ENCODE results near the gene MYBBP1A.

The MYBBP1A gene

GRCh38 chr17:4544951-4545216 lies 10.3 kb downstream of the MYBBP1A start:
- H3K4me1 ChIP-seq (ENCODE audit: control insufficient read depth, insufficient read depth, low read depth, low read length), result peaks cover 26% of the 10 kb centered on the region
- H4K8ac ChIP-seq (ENCODE audit: low read length), result no peak overlapping the region
- no peak overlapping the region for H2BK120ac ChIP-seq (ENCODE audit: low read depth, low read length)
- H3K79me1 ChIP-seq (replicated peaks; ENCODE audit: low read length, poor library complexity, severe bottlenecking), result peaks cover 15% of the 10 kb centered on the region
- no peak overlapping the region for H3K4me3 ChIP-seq (ENCODE audit: insufficient read depth in 1 of 2, low read depth in 1 of 2, low read length in 2 of 2)
- no peak overlapping the region for H2BK5ac ChIP-seq (ENCODE audit: low read depth, low read length, poor library complexity, severe bottlenecking)
- no peak overlapping the region for H3K4me2 ChIP-seq (ENCODE audit: low read length, poor library complexity, severe bottlenecking)
- H3K14ac ChIP-seq (ENCODE audit: low read length in 2 of 2), result no peak overlapping the region
- no peak overlapping the region for H2AK5ac ChIP-seq (ENCODE audit: low read length, severe bottlenecking)
- H3K27ac ChIP-seq (ENCODE audit: low read length, poor library complexity, severe bottlenecking), result no peak overlapping the region
- H3K9ac ChIP-seq (ENCODE audit: low read length), result no peak overlapping the region
- no peak overlapping the region for H2BK12ac ChIP-seq (ENCODE audit: low read length in 2 of 2)
- no peak overlapping the region for H4K91ac ChIP-seq (ENCODE audit: low read length)
- DNase-seq, result no peak
- no peak overlapping the region for H3K4ac ChIP-seq (ENCODE audit: low read depth in 1 of 2, low read length in 2 of 2)
- whole genome bisulfite sequencing, result 96% methylated on average over 16 of the region's 18 CpGs
- peaks cover 93 to 100% of the 10 kb centered on the region in 2 experiments for H3K36me3 ChIP-seq (ENCODE audit: control insufficient read depth in 1 of 2, insufficient read depth in 2 of 2, low read depth in 1 of 2, low read length in 2 of 2)
- H3K18ac ChIP-seq (ENCODE audit: low read depth in 1 of 2, low read length in 2 of 2), result no peak overlapping the region
- H2BK15ac ChIP-seq (ENCODE audit: low read depth, poor library complexity, severe bottlenecking), result no peak overlapping the region
- H3K9me3 ChIP-seq (ENCODE audit: control insufficient read depth, low read length), result no peaks in the 10 kb centered on the region
- H2AFZ ChIP-seq (ENCODE audit: low read depth, low read length), result no peak overlapping the region
- no peak overlapping the region for H3K23ac ChIP-seq (ENCODE audit: low read length in 2 of 2)
- no peaks in the 10 kb centered on the region for H3K27me3 ChIP-seq (ENCODE audit: control insufficient read depth in 1 of 2, insufficient read depth in 1 of 2, low read length in 2 of 2)

DNA sequence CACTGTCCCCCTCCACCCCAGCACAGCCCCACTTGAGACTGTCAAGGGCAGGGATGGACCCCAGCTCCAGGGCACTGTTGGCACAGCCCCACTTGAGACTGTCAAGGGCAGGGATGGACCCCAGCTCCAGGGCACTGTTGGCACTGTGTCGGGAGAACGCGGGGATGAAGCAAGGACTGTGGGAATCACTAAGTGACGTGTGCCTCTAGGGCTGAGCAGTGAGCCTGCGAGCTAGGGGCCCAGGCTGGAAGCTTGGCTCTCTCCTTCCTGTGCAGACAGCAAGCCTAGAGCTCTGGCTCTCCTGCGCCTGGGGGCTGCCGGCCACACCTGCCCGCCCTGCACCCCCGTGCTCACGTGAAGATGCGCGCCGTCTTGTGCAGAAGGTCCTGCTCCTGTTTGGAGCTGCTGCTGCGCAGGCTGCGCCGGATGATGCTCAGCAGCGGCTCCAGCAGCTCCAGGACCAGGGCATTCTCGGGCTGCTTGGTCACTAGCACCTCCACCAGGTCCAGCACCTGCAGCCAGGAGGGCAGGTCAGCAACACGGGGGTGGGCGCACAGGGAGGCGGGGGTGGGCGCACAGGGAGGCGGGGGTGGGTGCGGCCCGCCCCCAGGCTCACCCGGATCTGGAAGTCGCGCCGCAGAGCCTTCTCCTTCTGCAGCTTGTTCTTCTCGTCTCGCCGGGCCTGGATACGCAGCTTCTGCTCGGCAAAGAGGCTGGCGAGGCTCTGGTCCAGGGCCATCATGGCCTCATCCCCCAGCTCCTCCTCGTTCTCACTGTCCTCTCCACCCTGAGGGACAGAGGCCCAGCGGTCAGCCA lies 10.8 kb downstream of the MYBBP1A start:
- Histone ChIP-seq H3K27me3 (ENCODE audit: control insufficient read depth in 1 of 2, insufficient read depth in 1 of 2, low read length in 2 of 2) (no peaks in the 10 kb centered on the region), H3K4me2 (ENCODE audit: low read length, poor library complexity, severe bottlenecking) (no peak overlapping the region), H2BK120ac (ENCODE audit: low read depth, low read length) (no peak overlapping the region), H4K91ac (ENCODE audit: low read length) (no peak overlapping the region), H3K4me3 (ENCODE audit: insufficient read depth in 1 of 2, low read depth in 1 of 2, low read length in 2 of 2) (no peak overlapping the region), H3K4ac (ENCODE audit: low read depth in 1 of 2, low read length in 2 of 2) (no peak overlapping the region), H3K14ac (ENCODE audit: low read length in 2 of 2) (no peak overlapping the region), H3K36me3 (ENCODE audit: control insufficient read depth in 1 of 2, insufficient read depth in 2 of 2, low read depth in 1 of 2, low read length in 2 of 2) (peaks cover 93 to 100% of the 10 kb centered on the region in 2 experiments), H2BK12ac (ENCODE audit: low read length in 2 of 2) (no peak overlapping the region), H3K18ac (ENCODE audit: low read depth in 1 of 2, low read length in 2 of 2) (no peak overlapping the region), H2AK5ac (ENCODE audit: low read length, severe bottlenecking) (no peak overlapping the region), H3K23ac (ENCODE audit: low read length in 2 of 2) (no peak overlapping the region), H3K9ac (ENCODE audit: low read length) (no peak overlapping the region), H3K9me3 (ENCODE audit: control insufficient read depth, low read length) (no peaks in the 10 kb centered on the region), H3K27ac (ENCODE audit: low read length, poor library complexity, severe bottlenecking) (no peak overlapping the region), H2BK5ac (ENCODE audit: low read depth, low read length, poor library complexity, severe bottlenecking) (no peak overlapping the region), H2BK15ac (ENCODE audit: low read depth, poor library complexity, severe bottlenecking) (no peak overlapping the region), H3K4me1 (ENCODE audit: control insufficient read depth, insufficient read depth, low read depth, low read length) (peaks cover 21% of the 10 kb centered on the region), H4K8ac (ENCODE audit: low read length) (no peak overlapping the region), H2AFZ (ENCODE audit: low read depth, low read length) (no peak overlapping the region), H3K79me1 (replicated peaks; ENCODE audit: low read length, poor library complexity, severe bottlenecking) (peaks cover 12% of the 10 kb centered on the region)
- 92% methylated on average over 27 of the region's 37 CpGs for WGBS
- no peak for DNase-seq

DNA sequence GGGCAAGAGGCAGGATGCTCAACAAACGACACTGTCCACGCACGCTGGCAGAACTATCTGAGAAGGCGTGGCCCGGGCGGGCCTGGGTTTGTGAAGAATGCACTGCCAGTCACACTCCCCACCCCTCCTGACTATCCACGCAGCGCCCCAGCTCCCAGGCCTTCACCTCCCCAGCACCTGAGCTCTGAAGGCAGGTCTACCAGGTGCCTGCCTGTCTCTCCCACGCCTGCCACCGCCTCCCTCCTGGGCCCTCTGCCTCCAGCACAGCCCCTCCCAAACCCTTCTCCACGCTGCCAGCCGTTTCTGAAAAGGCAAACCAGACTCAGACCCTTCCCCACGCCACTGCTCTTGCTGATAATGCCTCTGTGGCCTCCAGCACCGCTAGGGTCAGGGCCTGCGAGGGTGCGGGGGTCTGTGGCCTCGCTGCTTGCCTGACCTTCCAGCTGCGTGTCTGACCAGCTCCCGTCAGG lies 11.6 kb downstream of the MYBBP1A start:
- Histone ChIP-seq H3K23ac (ENCODE audit: low read length in 2 of 2) (no peak overlapping the region), H2BK12ac (ENCODE audit: low read length in 2 of 2) (no peak overlapping the region), H3K9me3 (ENCODE audit: control insufficient read depth, low read length) (no peaks in the 10 kb centered on the region), H3K79me1 (replicated peaks; ENCODE audit: low read length, poor library complexity, severe bottlenecking) (peaks cover 12% of the 10 kb centered on the region), H3K27ac (ENCODE audit: low read length, poor library complexity, severe bottlenecking) (no peak overlapping the region), H3K4me1 (ENCODE audit: control insufficient read depth, insufficient read depth, low read depth, low read length) (peaks cover 13% of the 10 kb centered on the region), H3K36me3 (ENCODE audit: control insufficient read depth in 1 of 2, insufficient read depth in 2 of 2, low read depth in 1 of 2, low read length in 2 of 2) (peaks cover 93 to 100% of the 10 kb centered on the region in 2 experiments), H4K8ac (ENCODE audit: low read length) (no peak overlapping the region), H3K27me3 (ENCODE audit: control insufficient read depth in 1 of 2, insufficient read depth in 1 of 2, low read length in 2 of 2) (no peaks in the 10 kb centered on the region), H2BK5ac (ENCODE audit: low read depth, low read length, poor library complexity, severe bottlenecking) (no peak overlapping the region), H3K4ac (ENCODE audit: low read depth in 1 of 2, low read length in 2 of 2) (no peak overlapping the region), H3K4me3 (ENCODE audit: insufficient read depth in 1 of 2, low read depth in 1 of 2, low read length in 2 of 2) (no peak overlapping the region), H2BK120ac (ENCODE audit: low read depth, low read length) (no peak overlapping the region), H2BK15ac (ENCODE audit: low read depth, poor library complexity, severe bottlenecking) (no peak overlapping the region), H4K91ac (ENCODE audit: low read length) (no peak overlapping the region), H3K9ac (ENCODE audit: low read length) (no peak overlapping the region), H3K18ac (ENCODE audit: low read depth in 1 of 2, low read length in 2 of 2) (no peak overlapping the region), H2AFZ (ENCODE audit: low read depth, low read length) (no peak overlapping the region), H2AK5ac (ENCODE audit: low read length, severe bottlenecking) (no peak overlapping the region), H3K14ac (ENCODE audit: low read length in 2 of 2) (no peak overlapping the region), H3K4me2 (ENCODE audit: low read length, poor library complexity, severe bottlenecking) (no peak overlapping the region)
- no peak for DNase-seq
- 92% methylated on average over 19 of the region's 19 CpGs for WGBS

DNA sequence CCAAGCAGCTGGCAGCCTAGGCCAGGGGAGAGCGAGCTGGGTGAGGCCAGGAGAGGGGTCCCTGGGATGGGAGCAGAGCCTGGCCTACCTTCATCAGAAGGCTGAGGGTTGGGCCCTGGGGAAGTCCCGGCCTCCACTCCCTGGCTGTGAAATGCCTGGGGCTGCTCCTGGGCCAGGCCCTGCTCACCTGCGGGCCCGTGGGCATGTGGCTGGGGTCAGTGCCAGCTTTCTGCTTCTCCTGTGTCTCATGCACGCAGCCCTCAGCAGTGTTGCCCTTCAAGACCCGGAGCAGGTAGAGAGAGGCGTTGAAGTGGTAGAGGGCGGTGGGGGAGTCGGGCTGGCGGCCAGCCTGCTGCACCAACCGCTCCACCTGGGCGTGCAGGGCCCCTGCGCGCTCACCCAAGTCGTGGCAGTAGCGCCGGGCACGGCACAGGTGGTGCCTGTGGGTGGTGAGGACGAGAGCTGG lies 12.4 kb downstream of the MYBBP1A start:
- H3K27ac ChIP-seq (ENCODE audit: low read length, poor library complexity, severe bottlenecking), result no peak overlapping the region
- H3K23ac ChIP-seq (ENCODE audit: low read length in 2 of 2), result no peak overlapping the region
- H2BK15ac ChIP-seq (ENCODE audit: low read depth, poor library complexity, severe bottlenecking), result no peak overlapping the region
- peaks cover 12% of the 10 kb centered on the region for H3K79me1 ChIP-seq (replicated peaks; ENCODE audit: low read length, poor library complexity, severe bottlenecking)
- H2AK5ac ChIP-seq (ENCODE audit: low read length, severe bottlenecking), result no peak overlapping the region
- no peaks in the 10 kb centered on the region for H3K9me3 ChIP-seq (ENCODE audit: control insufficient read depth, low read length)
- no peak overlapping the region for H3K4me3 ChIP-seq (ENCODE audit: insufficient read depth in 1 of 2, low read depth in 1 of 2, low read length in 2 of 2)
- H3K4me1 ChIP-seq (ENCODE audit: control insufficient read depth, insufficient read depth, low read depth, low read length), result peaks cover 9% of the 10 kb centered on the region
- no peak overlapping the region for H4K8ac ChIP-seq (ENCODE audit: low read length)
- no peak overlapping the region for H3K4me2 ChIP-seq (ENCODE audit: low read length, poor library complexity, severe bottlenecking)
- H3K36me3 ChIP-seq (ENCODE audit: control insufficient read depth in 1 of 2, insufficient read depth in 2 of 2, low read depth in 1 of 2, low read length in 2 of 2), result peaks cover 85 to 100% of the 10 kb centered on the region in 2 experiments
- no peak overlapping the region for H2AFZ ChIP-seq (ENCODE audit: low read depth, low read length)
- no peak overlapping the region for H2BK5ac ChIP-seq (ENCODE audit: low read depth, low read length, poor library complexity, severe bottlenecking)
- H3K18ac ChIP-seq (ENCODE audit: low read depth in 1 of 2, low read length in 2 of 2), result no peak overlapping the region
- no peak overlapping the region for H3K14ac ChIP-seq (ENCODE audit: low read length in 2 of 2)
- H4K91ac ChIP-seq (ENCODE audit: low read length), result no peak overlapping the region
- no peaks in the 10 kb centered on the region for H3K27me3 ChIP-seq (ENCODE audit: control insufficient read depth in 1 of 2, insufficient read depth in 1 of 2, low read length in 2 of 2)
- H3K9ac ChIP-seq (ENCODE audit: low read length), result no peak overlapping the region
- DNase-seq, result no peak
- WGBS, result 96% methylated on average over 19 of the region's 19 CpGs
- H3K4ac ChIP-seq (ENCODE audit: low read depth in 1 of 2, low read length in 2 of 2), result no peak overlapping the region
- no peak overlapping the region for H2BK120ac ChIP-seq (ENCODE audit: low read depth, low read length)
- H2BK12ac ChIP-seq (ENCODE audit: low read length in 2 of 2), result no peak overlapping the region
